ENCODE data around the gene LCT.

- no peak for TF ChIP-seq POLR2A (IDR thresholded peaks at IDR 0.05)
- no peak for TF ChIP-seq CTCF (IDR thresholded peaks at IDR 0.05)
These were observed 45.4 kb downstream of the LCT start for GRCh38 chr2:135791418-135792190.

All from esophagus squamous epithelium (tissue), 4 donors.